HG03045 (cell line): ENCODE measurements around the gene SETD4.

Source experiments
- ATAC-seq: cut with Tn5 transposase; IDR thresholded peaks from one replicate; pipeline ENCODE4 v1.9.1; 2021; ENCODE audit warnings: mild to moderate bottlenecking, moderate library complexity; ENCODE audit not compliant: unreplicated experiment

SETD4 gene

GRCh38 chr21:36015045-36015444 lies 45.3 kb downstream of the SETD4 start:
- ATAC-seq = no peak

GRCh38 chr21:36010801-36011200 lies 49.5 kb downstream of the SETD4 start:
- no peak for ATAC-seq

GRCh38 chr21:36008505-36008904 lies 51.8 kb downstream of the SETD4 start:
- ATAC-seq = no peak

- ATAC-seq = no peak
Observed at GRCh38 chr21:36005879-36006400, 54.4 kb downstream of the SETD4 start.

GRCh38 chr21:36005018-36005417 lies 55.3 kb downstream of the SETD4 start:
- no peak for ATAC-seq

- no peak for ATAC-seq
Observed at GRCh38 chr21:36004441-36004840, 55.9 kb downstream of the SETD4 start.

- ATAC-seq = no peak
Observed at GRCh38 chr21:36003776-36004175, 56.5 kb downstream of the SETD4 start.

GRCh38 chr21:35996217-35996616 lies 64.1 kb downstream of the SETD4 start:
- no peak for ATAC-seq

GRCh38 chr21:35995522-35996088 lies 64.7 kb downstream of the SETD4 start:
- no peak for ATAC-seq

- ATAC-seq = no peak
Observed at GRCh38 chr21:35994613-35995012, 65.7 kb downstream of the SETD4 start.

- ATAC-seq = no peak
Observed at GRCh38 chr21:35993875-35994490, 66.3 kb downstream of the SETD4 start.

GRCh38 chr21:35991131-35991530 lies 69.2 kb downstream of the SETD4 start:
- no peak for ATAC-seq

- no peak for ATAC-seq
Observed at GRCh38 chr21:35990609-35991008, 69.7 kb downstream of the SETD4 start.

GRCh38 chr21:35989138-35989735 lies 71.1 kb downstream of the SETD4 start:
- ATAC-seq = no peak

- ATAC-seq = no peak
Observed at GRCh38 chr21:35988416-35989137, 71.7 kb downstream of the SETD4 start.

GRCh38 chr21:35987475-35987874 lies 72.9 kb downstream of the SETD4 start:
- no peak for ATAC-seq

- ATAC-seq = no peak
Observed at GRCh38 chr21:35984654-35985361, 75.5 kb downstream of the SETD4 start.
